ENCODE data around the gene CCM2. TPM values are rescaled to one million over a fixed set of nuclear protein-coding genes. Genes with fewer than 3 reads are reported as not detected.
A peak's percentile ranks its signal among the peaks of the same experiment; 100 is the strongest.

Gene CCM2
- total RNA-seq, 1 donor from 2014 or later, result 33.8 TPM

- H3K36me3 Mint-ChIP-seq, result no peaks in the 10 kb centered on the region
- H3K9me3 Mint-ChIP-seq, result no peaks in the 10 kb centered on the region
- peaks cover 4% of the 10 kb centered on the region for H3K27me3 Mint-ChIP-seq
- no peak for DNase-seq (ENCODE audit: extremely low spot score, unreplicated experiment)
- H3K4me1 Mint-ChIP-seq (ENCODE audit: unreplicated experiment), result no peaks in the 10 kb centered on the region
- H3K4me3 Mint-ChIP-seq, result no peak overlapping the region
- H3K27ac Mint-ChIP-seq, result no peak overlapping the region
- TF ChIP-seq CTCF (conservative IDR thresholded peaks at IDR 0.05), result peak; percentile 49
Measured at GRCh38 chr7:44967571-44968446, 32.2 kb upstream of the CCM2 start.

- H3K4me3 Mint-ChIP-seq, result no peak overlapping the region
- TF ChIP-seq CTCF (conservative IDR thresholded peaks at IDR 0.05), result no peak
- H3K36me3 Mint-ChIP-seq, result no peaks in the 10 kb centered on the region
- H3K27me3 Mint-ChIP-seq, result no peaks in the 10 kb centered on the region
- no peaks in the 10 kb centered on the region for H3K4me1 Mint-ChIP-seq (ENCODE audit: unreplicated experiment)
- no peak for DNase-seq (ENCODE audit: extremely low spot score, unreplicated experiment)
- H3K27ac Mint-ChIP-seq, result no peak overlapping the region
- no peaks in the 10 kb centered on the region for H3K9me3 Mint-ChIP-seq
Measured at GRCh38 chr7:44969049-44969700, 30.8 kb upstream of the CCM2 start.

- Mint-ChIP-seq H3K27ac (no peak overlapping the region), H3K27me3 (no peaks in the 10 kb centered on the region), H3K4me3 (no peak overlapping the region), H3K36me3 (no peaks in the 10 kb centered on the region), H3K9me3 (no peaks in the 10 kb centered on the region), H3K4me1 (ENCODE audit: unreplicated experiment) (no peaks in the 10 kb centered on the region)
- no peak for TF ChIP-seq CTCF (conservative IDR thresholded peaks at IDR 0.05)
- no peak for DNase-seq (ENCODE audit: extremely low spot score, unreplicated experiment)
Measured at GRCh38 chr7:44969701-44970522, 30.1 kb upstream of the CCM2 start.

GRCh38 chr7:44970523-44971051 is 29.4 kb upstream of the CCM2 start:
- no peak overlapping the region for H3K4me3 Mint-ChIP-seq
- DNase-seq (ENCODE audit: extremely low spot score, unreplicated experiment), result no peak
- TF ChIP-seq CTCF (conservative IDR thresholded peaks at IDR 0.05), result no peak
- no peaks in the 10 kb centered on the region for H3K4me1 Mint-ChIP-seq (ENCODE audit: unreplicated experiment)
- no peaks in the 10 kb centered on the region for H3K36me3 Mint-ChIP-seq
- no peaks in the 10 kb centered on the region for H3K9me3 Mint-ChIP-seq
- no peaks in the 10 kb centered on the region for H3K27me3 Mint-ChIP-seq
- H3K27ac Mint-ChIP-seq, result no peak overlapping the region

GRCh38 chr7:44971188-44971901 is 28.7 kb upstream of the CCM2 start:
- no peak overlapping the region for H3K4me3 Mint-ChIP-seq
- no peaks in the 10 kb centered on the region for H3K9me3 Mint-ChIP-seq
- H3K4me1 Mint-ChIP-seq (ENCODE audit: unreplicated experiment), result no peaks in the 10 kb centered on the region
- H3K27me3 Mint-ChIP-seq, result no peaks in the 10 kb centered on the region
- no peaks in the 10 kb centered on the region for H3K36me3 Mint-ChIP-seq
- H3K27ac Mint-ChIP-seq, result no peak overlapping the region
- no peak for DNase-seq (ENCODE audit: extremely low spot score, unreplicated experiment)
- no peak for TF ChIP-seq CTCF (conservative IDR thresholded peaks at IDR 0.05)

Measured in type B pancreatic cell (in vitro differentiated cells).